ENCODE data around the gene CDC42BPB. TPM values are rescaled to one million over a fixed set of nuclear protein-coding genes. Genes with fewer than 3 reads are reported as not detected.

The CDC42BPB gene
- total and polyA plus RNA-seq, 11 donors = 31.1 to 124 (median 68.9) TPM

DNA sequence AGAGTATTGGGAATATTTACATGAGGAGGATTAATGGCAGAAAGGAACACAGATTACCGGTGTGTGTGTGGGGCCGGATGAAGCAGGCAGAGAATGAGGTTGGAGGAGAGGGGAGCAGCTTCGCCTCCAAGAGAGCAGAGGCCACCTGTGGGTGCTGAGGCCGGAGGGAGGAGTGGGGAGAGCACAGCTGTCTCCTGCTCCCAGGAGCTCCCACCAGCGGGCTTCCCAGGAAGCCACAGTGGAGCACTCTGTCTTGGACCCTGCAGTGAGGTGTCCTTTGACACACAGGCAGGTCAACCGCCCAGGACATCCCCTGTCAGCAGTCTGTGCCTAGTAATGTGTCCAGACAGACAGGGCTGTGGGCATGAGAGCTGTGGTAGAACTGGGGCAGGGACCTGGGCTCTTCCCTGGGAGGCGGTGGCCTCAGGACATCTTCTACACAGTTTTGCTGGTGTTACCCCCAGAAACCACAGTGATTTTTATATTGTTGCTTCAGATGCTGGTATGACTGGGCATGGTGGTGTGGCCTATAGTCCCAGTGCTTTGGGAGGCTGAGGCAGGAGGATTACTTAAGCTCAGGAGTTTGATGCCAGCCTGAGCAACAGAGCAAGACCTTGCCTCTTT, 153.3 kb downstream of the CDC42BPB start:
- no peaks in the 10 kb centered on the region for H3K9me3 ChIP-seq
- no peak for TF ChIP-seq POLR2A (IDR thresholded peaks at IDR 0.05)
- no peak overlapping the region for H3K4me3 ChIP-seq
- no peak for DNase-seq
- intact Hi-C loops (cut with DNase I) = no loop called here
- H3K36me3 ChIP-seq = peaks cover 0 to 71% (median 19%) of the 10 kb centered on the region in 9 donors
- H3K4me1 ChIP-seq = peaks cover 0 to 16% (median 0%) of the 10 kb centered on the region in 12 donors
- H3K27ac ChIP-seq = no peak overlapping the region
- no peak for ATAC-seq
- 93 to 97% (median 94%) methylated on average over 7 of the region's 7 CpGs for WGBS, 4 donors
- H3K27me3 ChIP-seq = no peaks in the 10 kb centered on the region

DNA sequence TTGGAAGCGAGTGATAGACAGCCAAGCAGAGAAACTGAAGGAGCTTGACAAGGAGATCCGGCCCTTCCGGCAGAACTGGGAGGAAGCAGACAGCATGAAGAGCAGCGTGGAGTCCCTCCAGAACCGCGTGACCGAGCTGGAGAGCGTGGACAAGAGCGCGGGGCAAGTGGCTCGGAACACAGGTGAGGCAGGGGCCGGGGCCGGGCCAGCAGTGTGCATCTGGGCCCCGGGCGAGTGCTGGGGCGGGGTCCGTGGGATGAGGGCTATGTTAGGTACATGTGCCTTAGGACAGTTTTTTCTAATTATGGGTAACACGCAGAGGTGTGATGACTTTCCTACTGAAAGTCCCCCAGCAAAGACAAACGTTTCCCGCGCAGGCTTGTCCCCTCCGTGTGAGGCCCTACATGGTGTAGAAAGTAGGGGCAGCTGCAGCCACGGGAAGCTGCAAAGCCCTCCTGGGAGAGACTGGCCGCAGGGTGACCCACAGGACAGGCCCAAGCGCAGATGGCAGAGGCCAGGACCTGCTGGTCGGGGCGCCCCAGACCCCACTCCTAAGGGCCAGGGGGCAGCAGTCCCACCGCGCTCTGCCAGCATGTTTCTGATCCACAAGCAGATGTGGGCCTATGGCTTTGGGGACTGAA, 154.0 kb downstream of the CDC42BPB start:
- peaks cover 0 to 16% (median 0%) of the 10 kb centered on the region in 12 donors for H3K4me1 ChIP-seq
- no peak overlapping the region for H3K27ac ChIP-seq
- no peak for TF ChIP-seq POLR2A (IDR thresholded peaks at IDR 0.05)
- TF ChIP-seq, protein P1, sequence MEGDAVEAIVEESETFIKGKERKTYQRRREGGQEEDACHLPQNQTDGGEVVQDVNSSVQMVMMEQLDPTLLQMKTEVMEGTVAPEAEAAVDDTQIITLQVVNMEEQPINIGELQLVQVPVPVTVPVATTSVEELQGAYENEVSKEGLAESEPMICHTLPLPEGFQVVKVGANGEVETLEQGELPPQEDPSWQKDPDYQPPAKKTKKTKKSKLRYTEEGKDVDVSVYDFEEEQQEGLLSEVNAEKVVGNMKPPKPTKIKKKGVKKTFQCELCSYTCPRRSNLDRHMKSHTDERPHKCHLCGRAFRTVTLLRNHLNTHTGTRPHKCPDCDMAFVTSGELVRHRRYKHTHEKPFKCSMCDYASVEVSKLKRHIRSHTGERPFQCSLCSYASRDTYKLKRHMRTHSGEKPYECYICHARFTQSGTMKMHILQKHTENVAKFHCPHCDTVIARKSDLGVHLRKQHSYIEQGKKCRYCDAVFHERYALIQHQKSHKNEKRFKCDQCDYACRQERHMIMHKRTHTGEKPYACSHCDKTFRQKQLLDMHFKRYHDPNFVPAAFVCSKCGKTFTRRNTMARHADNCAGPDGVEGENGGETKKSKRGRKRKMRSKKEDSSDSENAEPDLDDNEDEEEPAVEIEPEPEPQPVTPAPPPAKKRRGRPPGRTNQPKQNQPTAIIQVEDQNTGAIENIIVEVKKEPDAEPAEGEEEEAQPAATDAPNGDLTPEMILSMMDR (IDR thresholded peaks at IDR 0.05) = no peak
- no peak overlapping the region for H3K4me3 ChIP-seq
- H3K27me3 ChIP-seq = no peaks in the 10 kb centered on the region
- peaks cover 0 to 78% (median 20%) of the 10 kb centered on the region in 9 donors for H3K36me3 ChIP-seq
- 89 to 96% (median 93%) methylated on average over 25 to 29 of the region's 29 CpGs for WGBS, 4 donors
- ATAC-seq (no peak), DNase-seq (no peak)
- intact Hi-C loops (cut with DNase I) = no loop called here
- no peaks in the 10 kb centered on the region for H3K9me3 ChIP-seq

DNA sequence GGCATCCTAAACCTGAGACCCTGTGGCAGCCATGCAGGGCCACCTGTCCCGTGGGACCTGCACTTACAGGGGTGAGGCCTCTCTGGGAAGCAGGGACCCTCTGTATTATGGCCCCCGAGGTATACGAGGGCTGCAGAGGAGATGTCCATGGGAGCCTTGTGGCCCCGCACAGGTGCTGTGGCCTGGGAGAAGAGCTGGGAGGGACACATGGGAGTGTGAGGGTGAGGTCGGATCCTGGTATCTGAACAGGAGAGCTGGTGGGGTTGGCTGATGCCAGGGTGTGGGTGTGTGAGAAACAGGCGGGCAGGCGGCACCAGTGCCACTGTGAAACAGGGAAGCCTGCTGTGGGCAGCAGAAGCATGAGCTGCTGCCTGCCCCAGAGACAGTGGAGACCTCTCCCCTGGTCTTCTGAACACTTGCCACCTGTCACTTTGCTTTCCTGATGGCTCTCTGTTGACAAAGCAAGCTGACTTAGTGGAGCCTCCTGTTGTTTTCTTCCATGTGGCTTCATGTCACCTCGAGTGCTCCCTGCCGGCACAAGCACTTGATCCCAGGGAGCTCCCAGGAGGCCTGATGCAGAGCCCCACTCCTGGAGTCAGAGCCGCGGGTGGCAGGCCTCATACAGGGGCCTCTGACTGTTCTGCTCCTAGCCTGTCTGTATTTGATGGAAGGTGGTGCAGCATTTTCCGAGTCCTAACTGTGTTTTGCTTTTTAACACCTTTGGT, 154.7 kb downstream of the CDC42BPB start:
- Histone ChIP-seq H3K36me3 (peaks cover 0 to 85% (median 20%) of the 10 kb centered on the region in 9 donors), H3K27ac (no peak overlapping the region), H3K4me1 (peaks cover 0 to 16% (median 0%) of the 10 kb centered on the region in 12 donors), H3K4me3 (no peak overlapping the region), H3K9me3 (no peaks in the 10 kb centered on the region), H3K27me3 (no peaks in the 10 kb centered on the region)
- ATAC-seq (no peak), DNase-seq (no peak)
- TF ChIP-seq, protein P1 (IDR thresholded peaks at IDR 0.05) = no peak
- TF ChIP-seq POLR2A (IDR thresholded peaks at IDR 0.05) = no peak
- WGBS, 4 donors = 87 to 95% (median 93%) methylated on average over 12 of the region's 12 CpGs
- intact Hi-C loops (cut with DNase I) = no loop called here

DNA sequence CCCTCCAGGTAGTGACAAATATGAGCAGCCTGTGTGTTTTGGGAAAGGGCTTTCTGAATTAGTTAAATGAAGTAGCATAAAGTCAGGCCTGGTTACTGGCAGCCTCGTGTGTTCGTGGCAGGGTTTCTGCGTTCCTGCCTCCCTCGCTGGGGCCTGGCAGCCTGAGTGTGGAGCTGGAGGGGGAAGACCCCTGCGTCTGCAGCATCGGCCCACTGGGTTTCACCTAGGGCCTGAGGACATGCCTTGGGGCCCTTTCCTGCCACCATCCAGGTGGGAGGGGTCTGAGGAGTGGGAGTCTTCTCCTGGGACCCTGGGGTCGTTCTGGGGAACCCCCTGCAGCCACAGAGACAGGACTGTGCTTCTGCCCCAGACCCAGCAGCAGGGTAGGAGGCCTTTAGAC, 155.3 kb downstream of the CDC42BPB start:
- H3K4me3 ChIP-seq = no peak overlapping the region
- ATAC-seq (no peak), DNase-seq (no peak)
- H3K27ac ChIP-seq = no peak overlapping the region
- no peaks in the 10 kb centered on the region for H3K27me3 ChIP-seq
- H3K4me1 ChIP-seq = peaks cover 0 to 16% (median 0%) of the 10 kb centered on the region in 12 donors
- 87 to 99% (median 91%) methylated on average over 4 to 7 of the region's 7 CpGs for WGBS, 4 donors
- no peak for TF ChIP-seq POLR2A (IDR thresholded peaks at IDR 0.05)
- TF ChIP-seq, protein P1 (IDR thresholded peaks at IDR 0.05) = no peak
- H3K36me3 ChIP-seq = peaks cover 0 to 85% (median 26%) of the 10 kb centered on the region in 9 donors
- H3K9me3 ChIP-seq = no peaks in the 10 kb centered on the region
- intact Hi-C loops (cut with DNase I) = no loop called here
